Fibroblast of upper back skin (primary cell): ENCODE measurements around the gene COX10.
A peak's percentile ranks its signal among the peaks of the same experiment; 100 is the strongest.

Experiments
- DNase-seq: peaks from one replicate; pipeline ENCODE4 v3.0.0-alpha.2; 2013

Gene COX10

GRCh38 chr17:14070344-14070984 lies 1.2 kb downstream of the COX10 start:
- no peak for DNase-seq

- DNase-seq, result no peak
Measured at GRCh38 chr17:14072881-14073280, 3.6 kb downstream of the COX10 start.

GRCh38 chr17:14078027-14078426 lies 8.7 kb downstream of the COX10 start:
- no peak for DNase-seq

GRCh38 chr17:14080847-14081251 lies 11.5 kb downstream of the COX10 start:
- DNase-seq, result no peak

GRCh38 chr17:14082848-14083247 lies 13.5 kb downstream of the COX10 start:
- no peak for DNase-seq

GRCh38 chr17:14084955-14085354 lies 15.7 kb downstream of the COX10 start:
- DNase-seq, result no peak

GRCh38 chr17:14086189-14086588 lies 16.9 kb downstream of the COX10 start:
- DNase-seq, result no peak

GRCh38 chr17:14089179-14089578 lies 19.9 kb downstream of the COX10 start:
- peak; percentile 35 for DNase-seq

- peak; percentile 64 for DNase-seq
Measured at GRCh38 chr17:14091367-14091766, 22.1 kb downstream of the COX10 start.

GRCh38 chr17:14092808-14093207 lies 23.5 kb downstream of the COX10 start:
- DNase-seq, result no peak

GRCh38 chr17:14094676-14095601 lies 25.6 kb downstream of the COX10 start:
- DNase-seq, result no peak

GRCh38 chr17:14095631-14096030 lies 26.3 kb downstream of the COX10 start:
- DNase-seq, result no peak

- DNase-seq, result no peak
Measured at GRCh38 chr17:14098246-14098645, 28.9 kb downstream of the COX10 start.

GRCh38 chr17:14101976-14102375 lies 32.7 kb downstream of the COX10 start:
- no peak for DNase-seq

GRCh38 chr17:14103836-14104235 lies 34.5 kb downstream of the COX10 start:
- no peak for DNase-seq

- DNase-seq, result no peak
Measured at GRCh38 chr17:14104734-14105133, 35.4 kb downstream of the COX10 start.

GRCh38 chr17:14107889-14108288 lies 38.6 kb downstream of the COX10 start:
- DNase-seq, result no peak

- no peak for DNase-seq
Measured at GRCh38 chr17:14112407-14112806, 43.1 kb downstream of the COX10 start.

- no peak for DNase-seq
Measured at GRCh38 chr17:14113137-14113536, 43.8 kb downstream of the COX10 start.

GRCh38 chr17:14116263-14117024 lies 47.1 kb downstream of the COX10 start:
- no peak for DNase-seq

GRCh38 chr17:14118951-14119350 lies 49.6 kb downstream of the COX10 start:
- DNase-seq, result no peak

GRCh38 chr17:14119546-14119945 lies 50.2 kb downstream of the COX10 start:
- DNase-seq, result no peak

- DNase-seq, result no peak
Measured at GRCh38 chr17:14121952-14122351, 52.6 kb downstream of the COX10 start.
